Keratinocyte (primary cell): ENCODE results near the gene SPTBN1. TPM values are rescaled to one million over a fixed set of nuclear protein-coding genes. Genes with fewer than 3 reads are reported as not detected.
A peak's percentile ranks its signal among the peaks of the same experiment; 100 is the strongest.

Experiments used
- DNase-seq: peaks from one replicate; pipeline ENCODE4 v3.0.0-alpha.2; 2011; ENCODE audit warnings: low read depth, missing footprints, low spot score
- FAIRE-seq: peaks from 2 replicates; lab custom pipeline; 2011; peaks lifted over from hg19 to GRCh38; lab: Jason Lieb, UNC
- H2AFZ ChIP-seq: 2 replicates; pipeline ENCODE4 v1.6.0; 2012; ENCODE audit warnings: low read length, control low read depth, inconsistent platforms; ENCODE audit not compliant: control insufficient read depth
- H3K27ac ChIP-seq: 2 replicates; pipeline ENCODE4 v1.5.1; 2011; ENCODE audit warnings: low read length; ENCODE audit not compliant: control insufficient read depth, insufficient read depth
- H3K27me3 ChIP-seq: 3 replicates; pipeline ENCODE4 v1.6.0; 2011; ENCODE audit warnings: low read length; ENCODE audit not compliant: control insufficient read depth, insufficient read depth; ENCODE audit errors: extremely low read depth
- H3K36me3 ChIP-seq, 2 experiments: 2 replicates in 1 of 2; 3 replicates in 1 of 2; pipeline ENCODE4 v1.5.1; 2011; ENCODE audit warnings: low read length in 2 of 2, mild to moderate bottlenecking in 1 of 2; ENCODE audit not compliant: control insufficient read depth in 2 of 2, insufficient read depth in 2 of 2; ENCODE audit errors: extremely low read depth in 1 of 2
- H3K4me1 ChIP-seq: 3 replicates; pipeline ENCODE4 v1.5.1; 2011; ENCODE audit warnings: low read length; ENCODE audit not compliant: control insufficient read depth, insufficient read depth; ENCODE audit errors: extremely low read depth
- H3K4me2 ChIP-seq: 3 replicates; pipeline ENCODE4 v1.6.0; 2011; ENCODE audit warnings: low read depth, low read length; ENCODE audit not compliant: control insufficient read depth, insufficient read depth; ENCODE audit errors: extremely low read depth
- H3K4me3 ChIP-seq, 3 experiments: fragments of 200-600 bp in 1 of 3; sonication (generic) in 1 of 3; 2 replicates in 2 of 3; 3 replicates in 1 of 3; pipeline ENCODE4 v1.5.1; 2011 to 2016; ENCODE audit warnings: low read length in 3 of 3, mild to moderate bottlenecking in 3 of 3, control low read depth in 2 of 3, inconsistent platforms in 1 of 3, low read depth in 1 of 3, mixed read lengths in 1 of 3, mixed run types in 1 of 3, moderate library complexity in 1 of 3; ENCODE audit not compliant: control insufficient read depth in 2 of 3, insufficient read depth in 2 of 3; ENCODE audit errors: extremely low read depth in 1 of 3
- H3K79me2 ChIP-seq: 2 replicates; pipeline ENCODE4 v1.6.0; 2012; ENCODE audit warnings: low read length; ENCODE audit not compliant: control insufficient read depth, insufficient read depth
- H3K9ac ChIP-seq: 3 replicates; pipeline ENCODE4 v1.6.0; 2011; ENCODE audit warnings: low read length; ENCODE audit not compliant: control insufficient read depth, insufficient read depth; ENCODE audit errors: extremely low read depth
- H3K9me1 ChIP-seq: 3 replicates; pipeline ENCODE4 v1.6.0; 2011; ENCODE audit warnings: low read length; ENCODE audit not compliant: control insufficient read depth, insufficient read depth; ENCODE audit errors: extremely low read depth
- H3K9me3 ChIP-seq: 2 replicates; pipeline ENCODE4 v1.5.1; 2012; ENCODE audit warnings: low read depth, low read length; ENCODE audit not compliant: control insufficient read depth
- H4K20me1 ChIP-seq: 3 replicates; pipeline ENCODE4 v1.6.0; 2011; ENCODE audit warnings: low read length; ENCODE audit not compliant: control insufficient read depth, insufficient read depth; ENCODE audit errors: extremely low read depth
- CTCF ChIP-seq, 3 experiments: IDR thresholded peaks in 1 of 3; conservative IDR thresholded peaks in 1 of 3; optimal IDR thresholded peaks in 1 of 3; 2 replicates in 2 of 3; 3 replicates in 1 of 3; pipeline versions ENCODE3 to v1.5.1; 2011; ENCODE audit warnings: low read length in 3 of 3, mild to moderate bottlenecking in 3 of 3, moderate library complexity in 2 of 3, control low read depth in 1 of 3, inconsistent platforms in 1 of 3; ENCODE audit not compliant: insufficient read depth in 2 of 3; ENCODE audit errors: extremely low read depth in 1 of 3
- EZH2 ChIP-seq: IDR thresholded peaks from one replicate; pipeline ENCODE4 v1.6.1; 2012; ENCODE audit warnings: inconsistent platforms, mild to moderate bottlenecking, low read length, moderate library complexity
- dilution Hi-C: fragments of 300-500 bp; cut with MboI; formaldehyde crosslinking; loops from one replicate; pipeline ENCODE4 v1.7.0; 2020; ENCODE audit warnings: low sequenced_read_pairs; ENCODE audit not compliant: extremely low pct_ligation_motif_present
- polyA plus RNA-seq, 5 experiments: library from polyadenylated mRNA; depleted of rRNA in 3 of 5; stranded (reverse) in 3 of 5; stranded (forward) in 1 of 5; unstranded in 1 of 5; fragments of >200 nt; gene quantifications; 1 replicate in 1 of 5; 2 replicates in 3 of 5; 3 replicates in 1 of 5; pipeline versions ENCODE4 v1.2.1 to v1.2.3, GENCODE V29; 2011 to 2012; ENCODE audit warnings: missing spikeins in 2 of 5, low read depth in 1 of 5, low replicate concordance in 1 of 5

SPTBN1 gene
- polyA plus RNA-seq, 1 donor (not counting 4 experiments of a cell fraction or from before 2014, with no cell fraction given), result 40.0 TPM

- no peak for DNase-seq
- Histone ChIP-seq H3K36me3 (peaks cover 36% of the 10 kb centered on the region in 2 experiments), H3K27me3 (no peaks in the 10 kb centered on the region), H4K20me1 (no peaks in the 10 kb centered on the region), H3K4me3 (no peak overlapping the region), H3K9me3 (no peaks in the 10 kb centered on the region), H3K9ac (no peak overlapping the region), H3K27ac (peak overlapping the region; percentile 11), H3K4me1 (peaks cover 23% of the 10 kb centered on the region), H2AFZ (no peak overlapping the region), H3K79me2 (no peaks in the 10 kb centered on the region), H3K4me2 (no peak overlapping the region), H3K9me1 (no peaks in the 10 kb centered on the region)
- TF ChIP-seq CTCF (optimal IDR thresholded peaks at IDR 0.05 in 1 of 3, IDR thresholded peaks at IDR 0.05 in 1 of 3, conservative IDR thresholded peaks at IDR 0.05 in 1 of 3; ENCODE audit: extremely low read depth in 1 of 3, insufficient read depth in 2 of 3, low read length in 3 of 3) (peak; percentile 71 to 77 (median 75)), EZH2 (no peak)
- dilution Hi-C loops, result no loop called here
- FAIRE-seq, result peak; percentile 41
Observed at GRCh38 chr2:54665436-54665856, 209.3 kb downstream of the SPTBN1 start.

GRCh38 chr2:54666131-54666633 lies 210.1 kb downstream of the SPTBN1 start:
- TF ChIP-seq EZH2, result no peak
- dilution Hi-C loops, result no loop called here
- Histone ChIP-seq H3K9me3 (no peaks in the 10 kb centered on the region), H3K27me3 (no peaks in the 10 kb centered on the region), H3K36me3 (peaks cover 35 to 36% of the 10 kb centered on the region in 2 experiments), H4K20me1 (no peaks in the 10 kb centered on the region), H3K27ac (no peak overlapping the region), H3K9ac (no peak overlapping the region), H3K9me1 (no peaks in the 10 kb centered on the region), H3K4me1 (peaks cover 23% of the 10 kb centered on the region), H3K4me2 (peak overlapping the region; percentile 29), H2AFZ (no peak overlapping the region), H3K4me3 (no peak overlapping the region), H3K79me2 (no peaks in the 10 kb centered on the region)
- FAIRE-seq (no peak), DNase-seq (no peak)
